Measurements from ENCODE around the gene GCFC2.

DNA sequence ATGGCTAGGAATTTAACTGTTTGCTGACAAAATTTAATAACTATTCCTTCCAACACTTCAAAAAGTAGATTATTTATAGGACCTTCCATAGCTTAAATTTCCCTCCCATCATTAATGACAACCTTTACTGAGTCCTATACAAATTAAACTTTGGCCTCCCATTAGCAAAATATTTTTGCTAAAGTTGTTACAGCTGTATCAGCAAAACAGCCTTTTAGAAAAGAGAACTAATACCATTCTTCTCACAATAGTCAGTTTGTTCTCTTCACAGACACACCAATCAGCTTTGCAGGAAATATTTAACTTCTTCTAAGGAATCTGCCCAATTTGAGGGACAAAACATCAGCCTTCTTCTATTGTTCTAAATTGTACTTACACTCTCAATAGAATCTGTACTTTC is 12.0 kb upstream of the GCFC2 start:
- no peak for TF ChIP-seq EZH2phosphoT487 (IDR thresholded peaks at IDR 0.05; ENCODE audit: insufficient read depth, low read depth)
- TF ChIP-seq EZH2 (IDR thresholded peaks at IDR 0.05; ENCODE audit: insufficient read depth, poor library complexity, severe bottlenecking): no peak
